ENCODE data around the gene DCUN1D5.

- TF ChIP-seq CTCF (IDR thresholded peaks at IDR 0.05; ENCODE audit: insufficient read depth, low read length) (no peak), POLR2AphosphoS5 (IDR thresholded peaks at IDR 0.05; ENCODE audit: low read depth) (no peak)
Observed at GRCh38 chr11:103071008-103071407, 21.0 kb downstream of the DCUN1D5 start.
